ENCODE data around the gene ATRNL1. TPM values are rescaled to one million over a fixed set of nuclear protein-coding genes. Genes with fewer than 3 reads are reported as not detected.

ATRNL1 gene
- total RNA-seq, 1 experiment from 2014 or later = 8.8 TPM

DNA sequence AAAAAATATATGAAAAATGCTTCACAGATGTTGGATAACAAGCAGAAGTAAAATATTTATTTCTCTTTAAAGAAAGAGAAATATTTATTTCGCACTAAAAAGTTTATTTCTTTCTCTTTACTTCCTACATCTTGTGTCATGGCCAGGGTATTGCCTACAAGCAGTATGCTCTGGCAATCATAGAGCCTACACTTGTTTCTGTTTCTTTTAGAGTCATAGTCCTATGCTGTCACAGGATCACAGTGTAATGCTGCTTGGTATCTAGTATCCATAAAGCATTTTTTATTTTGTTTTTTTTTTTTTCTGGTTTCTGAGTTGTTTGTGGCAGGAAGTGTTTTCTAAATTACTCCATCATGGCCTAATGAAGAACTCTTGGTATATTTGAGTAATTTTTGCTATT lies 116.0 kb downstream of the ATRNL1 start:
- Mint-ChIP-seq H3K4me3 (ENCODE audit: low read depth, unreplicated experiment) (no peak overlapping the region), H3K27ac (ENCODE audit: unreplicated experiment) (no peak overlapping the region), H3K4me1 (ENCODE audit: low read depth, unreplicated experiment) (peaks cover 8% of the 10 kb centered on the region), H3K36me3 (ENCODE audit: insufficient read depth, unreplicated experiment) (no peaks in the 10 kb centered on the region), H3K9me3 (ENCODE audit: low read depth, unreplicated experiment) (no peaks in the 10 kb centered on the region), H3K27me3 (ENCODE audit: unreplicated experiment) (no peaks in the 10 kb centered on the region)
- intact Hi-C loops (cut with micrococcal nuclease; ENCODE audit: unreplicated experiment) = no loop called here
- no TSS peak for BruUV-seq (replicated peaks)
- CTCF ChIA-PET = no interaction called here
- DNase-seq = no peak
- TF ChIP-seq, protein P1, sequence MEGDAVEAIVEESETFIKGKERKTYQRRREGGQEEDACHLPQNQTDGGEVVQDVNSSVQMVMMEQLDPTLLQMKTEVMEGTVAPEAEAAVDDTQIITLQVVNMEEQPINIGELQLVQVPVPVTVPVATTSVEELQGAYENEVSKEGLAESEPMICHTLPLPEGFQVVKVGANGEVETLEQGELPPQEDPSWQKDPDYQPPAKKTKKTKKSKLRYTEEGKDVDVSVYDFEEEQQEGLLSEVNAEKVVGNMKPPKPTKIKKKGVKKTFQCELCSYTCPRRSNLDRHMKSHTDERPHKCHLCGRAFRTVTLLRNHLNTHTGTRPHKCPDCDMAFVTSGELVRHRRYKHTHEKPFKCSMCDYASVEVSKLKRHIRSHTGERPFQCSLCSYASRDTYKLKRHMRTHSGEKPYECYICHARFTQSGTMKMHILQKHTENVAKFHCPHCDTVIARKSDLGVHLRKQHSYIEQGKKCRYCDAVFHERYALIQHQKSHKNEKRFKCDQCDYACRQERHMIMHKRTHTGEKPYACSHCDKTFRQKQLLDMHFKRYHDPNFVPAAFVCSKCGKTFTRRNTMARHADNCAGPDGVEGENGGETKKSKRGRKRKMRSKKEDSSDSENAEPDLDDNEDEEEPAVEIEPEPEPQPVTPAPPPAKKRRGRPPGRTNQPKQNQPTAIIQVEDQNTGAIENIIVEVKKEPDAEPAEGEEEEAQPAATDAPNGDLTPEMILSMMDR (IDR thresholded peaks at IDR 0.05; ENCODE audit: unreplicated experiment) = no peak

DNA sequence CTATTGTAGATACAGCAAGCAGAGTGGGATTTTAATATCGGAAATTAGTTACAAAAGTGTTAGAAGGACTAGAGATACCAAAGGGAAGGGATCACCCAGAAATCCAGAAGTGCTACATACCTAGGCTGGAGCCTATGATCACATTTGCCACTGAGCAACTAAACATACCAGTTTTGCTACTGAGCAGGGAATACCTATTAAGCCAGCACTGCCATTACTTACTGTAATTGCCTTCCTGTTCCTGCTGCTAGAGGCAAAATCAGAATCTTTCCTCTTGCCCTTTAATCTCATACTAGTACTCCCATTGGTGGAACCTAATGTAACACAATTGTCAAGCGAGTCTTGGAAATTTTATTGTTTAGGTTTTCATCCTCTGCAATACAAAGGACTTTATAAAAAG lies 121.7 kb downstream of the ATRNL1 start:
- H3K36me3 Mint-ChIP-seq (ENCODE audit: insufficient read depth, unreplicated experiment) = no peaks in the 10 kb centered on the region
- BruUV-seq (replicated peaks) = no TSS peak
- intact Hi-C loops (cut with micrococcal nuclease; ENCODE audit: unreplicated experiment) = no loop called here
- H3K9me3 Mint-ChIP-seq (ENCODE audit: low read depth, unreplicated experiment) = no peaks in the 10 kb centered on the region
- CTCF ChIA-PET = no interaction called here
- no peaks in the 10 kb centered on the region for H3K27me3 Mint-ChIP-seq (ENCODE audit: unreplicated experiment)
- no peak for DNase-seq
- TF ChIP-seq, protein P1 (IDR thresholded peaks at IDR 0.05; ENCODE audit: unreplicated experiment) = no peak
- no peak overlapping the region for H3K27ac Mint-ChIP-seq (ENCODE audit: unreplicated experiment)
- H3K4me3 Mint-ChIP-seq (ENCODE audit: low read depth, unreplicated experiment) = no peak overlapping the region
- peaks cover 6% of the 10 kb centered on the region for H3K4me1 Mint-ChIP-seq (ENCODE audit: low read depth, unreplicated experiment)

DNA sequence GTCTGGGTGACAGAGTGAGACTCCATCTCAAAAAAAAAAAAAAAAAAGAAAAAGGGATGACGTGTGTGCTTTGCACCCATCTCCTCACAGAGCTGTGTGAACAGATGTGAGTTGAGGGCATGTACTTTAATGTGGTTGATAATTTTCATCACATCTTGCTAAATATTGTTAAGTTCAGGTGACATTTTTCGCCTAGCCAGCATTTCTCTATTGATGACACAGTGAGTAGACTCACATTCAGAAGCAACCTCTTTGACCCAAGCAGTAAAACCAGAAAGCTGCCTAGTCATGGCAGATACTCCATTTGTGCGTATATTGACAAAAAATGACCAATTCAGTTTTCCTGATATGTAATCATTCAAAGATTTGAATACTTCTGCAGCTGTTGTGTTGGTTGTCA lies 126.0 kb downstream of the ATRNL1 start:
- intact Hi-C loops (cut with micrococcal nuclease; ENCODE audit: unreplicated experiment) = no loop called here
- no TSS peak for BruUV-seq (replicated peaks)
- no peaks in the 10 kb centered on the region for H3K27me3 Mint-ChIP-seq (ENCODE audit: unreplicated experiment)
- CTCF ChIA-PET = no interaction called here
- H3K4me3 Mint-ChIP-seq (ENCODE audit: low read depth, unreplicated experiment) = no peak overlapping the region
- DNase-seq = no peak
- TF ChIP-seq, protein P1 (IDR thresholded peaks at IDR 0.05; ENCODE audit: unreplicated experiment) = no peak
- peaks cover 4% of the 10 kb centered on the region for H3K9me3 Mint-ChIP-seq (ENCODE audit: low read depth, unreplicated experiment)
- no peaks in the 10 kb centered on the region for H3K36me3 Mint-ChIP-seq (ENCODE audit: insufficient read depth, unreplicated experiment)
- H3K27ac Mint-ChIP-seq (ENCODE audit: unreplicated experiment) = no peak overlapping the region
- H3K4me1 Mint-ChIP-seq (ENCODE audit: low read depth, unreplicated experiment) = peaks cover 17% of the 10 kb centered on the region

DNA sequence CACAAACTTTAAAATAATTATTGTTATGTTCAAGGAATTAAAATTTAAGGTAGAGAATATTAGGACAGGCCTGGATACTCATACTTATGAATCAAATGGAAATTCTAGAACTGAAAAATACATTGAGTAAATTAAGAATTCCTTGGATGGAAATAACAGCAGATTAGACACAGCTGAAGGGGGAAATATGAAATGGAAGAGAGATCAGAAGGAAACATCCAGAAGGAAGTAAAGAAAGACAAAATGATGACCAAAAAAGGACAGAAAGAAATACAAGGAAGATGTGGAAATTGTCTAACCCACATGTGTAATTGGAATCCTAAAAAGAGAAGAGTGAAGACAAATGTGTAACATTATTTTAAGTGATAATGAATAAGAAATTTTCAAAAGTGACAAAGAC lies 128.9 kb downstream of the ATRNL1 start:
- intact Hi-C loops (cut with micrococcal nuclease; ENCODE audit: unreplicated experiment) = no loop called here
- H3K4me1 Mint-ChIP-seq (ENCODE audit: low read depth, unreplicated experiment) = peaks cover 17% of the 10 kb centered on the region
- BruUV-seq (replicated peaks) = no TSS peak

More for the DNA sequence above, 128.9 kb downstream of the ATRNL1 start:
- no peak overlapping the region for H3K4me3 Mint-ChIP-seq (ENCODE audit: low read depth, unreplicated experiment)
- no peaks in the 10 kb centered on the region for H3K27me3 Mint-ChIP-seq (ENCODE audit: unreplicated experiment)
- H3K9me3 Mint-ChIP-seq (ENCODE audit: low read depth, unreplicated experiment) = peaks cover 4% of the 10 kb centered on the region
- no peak for DNase-seq
- CTCF ChIA-PET = no interaction called here
- TF ChIP-seq, protein P1 (IDR thresholded peaks at IDR 0.05; ENCODE audit: unreplicated experiment) = no peak
- no peaks in the 10 kb centered on the region for H3K36me3 Mint-ChIP-seq (ENCODE audit: insufficient read depth, unreplicated experiment)
- no peak overlapping the region for H3K27ac Mint-ChIP-seq (ENCODE audit: unreplicated experiment)

Data from Calu3 (cell line).